NOMO-1 treated with dmso at 0.1 percent for 144 hours (cell line): ENCODE measurements around the gene USP8.

Source experiments
- DNase-seq: peaks from one replicate; lab custom pipeline; 2025; ENCODE audit not compliant: unreplicated experiment; lab: John Stamatoyannopoulos, UW

Gene USP8

GRCh38 chr15:50531766-50532165 is 107.6 kb downstream of the USP8 start:
- no peak for DNase-seq

GRCh38 chr15:50542887-50543210 is 118.6 kb downstream of the USP8 start:
- DNase-seq, result no peak

- DNase-seq, result no peak
Observed at GRCh38 chr15:50543556-50543955, 119.4 kb downstream of the USP8 start.

GRCh38 chr15:50544368-50544767 is 120.2 kb downstream of the USP8 start:
- no peak for DNase-seq

GRCh38 chr15:50546566-50546965 is 122.4 kb downstream of the USP8 start, which contains the start of gene USP50:
Gene USP50, minus strand, starts transcription at chr15:50546666. Its CDS starts 141 bp downstream, at chr15:50546525.
- DNase-seq, result no peak

GRCh38 chr15:50549326-50549725 is 125.1 kb downstream of the USP8 start:
- DNase-seq, result no peak

GRCh38 chr15:50552238-50552637 is 128.0 kb downstream of the USP8 start:
- no peak for DNase-seq

- DNase-seq, result no peak
Observed at GRCh38 chr15:50556642-50557371, 132.6 kb downstream of the USP8 start.

GRCh38 chr15:50558012-50558411 is 133.8 kb downstream of the USP8 start:
- DNase-seq, result no peak

GRCh38 chr15:50562735-50563640 is 138.8 kb downstream of the USP8 start:
- DNase-seq, result no peak

- DNase-seq, result no peak
Observed at GRCh38 chr15:50563756-50564155, 139.6 kb downstream of the USP8 start.
